Neural cell (in vitro differentiated cells): ENCODE measurements around the gene KRT38. TPM values are rescaled to one million over a fixed set of nuclear protein-coding genes. Genes with fewer than 3 reads are reported as not detected.

Experiments used
- H2AFZ ChIP-seq: fragments of 200-600, 300-800 bp; sonication (generic), shearing (Covaris generic); 2 replicates; pipeline ENCODE4 v1.6.0; 2014; ENCODE audit warnings: low read depth, mild to moderate bottlenecking, antibody characterized with exemption, low read length, moderate library complexity
- H3F3A ChIP-seq: fragments of 200-600 bp; shearing (Covaris generic); 2 replicates; pipeline ENCODE4 v1.6.1; 2016; ENCODE audit warnings: mild to moderate bottlenecking, moderate library complexity, mixed read lengths, antibody characterized with exemption, low read length; ENCODE audit not compliant: insufficient read depth, poor library complexity, severe bottlenecking
- H3K27ac ChIP-seq: fragments of 200-600, 300-800 bp; sonication (generic), shearing (Covaris generic); 2 replicates; pipeline ENCODE4 v1.5.1; 2014; ENCODE audit warnings: mild to moderate bottlenecking, low read length, moderate library complexity
- H3K27me3 ChIP-seq: fragments of 300-800, 200-600 bp; sonication (generic), shearing (Covaris generic); 2 replicates; pipeline ENCODE4 v1.6.0; 2014; ENCODE audit warnings: mild to moderate bottlenecking, low read depth, low read length, moderate library complexity; ENCODE audit not compliant: insufficient read depth
- H3K36me3 ChIP-seq: fragments of 300-800, 200-600 bp; sonication (generic), shearing (Covaris generic); 2 replicates; pipeline ENCODE4 v1.5.1; 2014; ENCODE audit warnings: mild to moderate bottlenecking, antibody characterized with exemption, low read length, moderate library complexity; ENCODE audit not compliant: insufficient read depth
- H3K4me2 ChIP-seq: fragments of 300-800, 200-600 bp; sonication (generic), shearing (Covaris generic); 2 replicates; pipeline ENCODE4 v1.6.0; 2014; ENCODE audit warnings: mild to moderate bottlenecking, low read length
- H3K4me3 ChIP-seq: fragments of 300-800, 200-600 bp; sonication (generic), shearing (Covaris generic); 2 replicates; pipeline ENCODE4 v1.5.1; 2014; ENCODE audit warnings: mild to moderate bottlenecking, low read length, moderate library complexity
- H3K79me2 ChIP-seq: fragments of 200-600 bp; shearing (Covaris generic); replicated peaks from 2 replicates; pipeline ENCODE4 v1.6.0; 2014; ENCODE audit warnings: mild to moderate bottlenecking, low read length, moderate library complexity; ENCODE audit not compliant: insufficient read depth
- H3K9ac ChIP-seq: fragments of 300-800, 200-600 bp; sonication (generic), shearing (Covaris generic); 2 replicates; pipeline ENCODE4 v1.6.1; 2016; ENCODE audit warnings: mild to moderate bottlenecking, low read length, mixed read lengths
- H3K9me2 ChIP-seq: fragments of 200-600 bp; shearing (Covaris generic); 2 replicates; pipeline ENCODE4 v1.6.1; 2016; ENCODE audit warnings: mild to moderate bottlenecking, low read length, mixed read lengths; ENCODE audit not compliant: insufficient read depth
- H3K9me3 ChIP-seq: fragments of 200-600, 300-800 bp; sonication (generic), shearing (Covaris generic); 2 replicates; pipeline ENCODE4 v1.6.1; 2016; ENCODE audit warnings: mild to moderate bottlenecking, mixed run types, low read length, moderate library complexity, mixed read lengths
- H4K20me1 ChIP-seq: fragments of 200-600 bp; shearing (Covaris generic); 2 replicates; pipeline ENCODE4 v1.6.1; 2016; ENCODE audit warnings: mild to moderate bottlenecking, mixed run types; ENCODE audit not compliant: insufficient read depth
- EP300 ChIP-seq: fragments of 450-650 bp; conservative IDR thresholded peaks from 2 replicates; pipeline ENCODE4 v1.6.1; 2014; ENCODE audit warnings: antibody characterized with exemption, mild to moderate bottlenecking, moderate library complexity; ENCODE audit not compliant: poor library complexity, severe bottlenecking
- EZH2 ChIP-seq: fragments of 200-600, 300-800 bp; shearing (Covaris generic), sonication (generic); IDR thresholded peaks from 2 replicates; pipeline ENCODE4 v1.6.1; 2014; ENCODE audit warnings: antibody characterized with exemption, low read length, borderline replicate concordance, mild to moderate bottlenecking; ENCODE audit not compliant: insufficient read depth, poor library complexity, severe bottlenecking
- MXI1 ChIP-seq: fragments of 450-650 bp; conservative IDR thresholded peaks from 2 replicates; pipeline ENCODE4 v1.6.1; 2014; ENCODE audit warnings: antibody characterized with exemption, mild to moderate bottlenecking; ENCODE audit not compliant: poor library complexity, severe bottlenecking
- POLR2AphosphoS5 ChIP-seq: IDR thresholded peaks from 2 replicates; pipeline ENCODE4 v1.6.1; 2012
- RAD21 ChIP-seq: fragments of 450-650 bp; conservative IDR thresholded peaks from 2 replicates; pipeline ENCODE4 v1.6.1; 2014; ENCODE audit warnings: antibody characterized with exemption, mild to moderate bottlenecking, moderate library complexity
- SMC3 ChIP-seq: fragments of 450-650 bp; conservative IDR thresholded peaks from 2 replicates; pipeline ENCODE4 v1.6.1; 2014; ENCODE audit warnings: antibody characterized with exemption, mild to moderate bottlenecking, moderate library complexity; ENCODE audit not compliant: poor library complexity
- TAF1 ChIP-seq: IDR thresholded peaks from 2 replicates; pipeline ENCODE4 v1.6.1; 2012; ENCODE audit warnings: low read depth
- polyA plus RNA-seq: library from polyadenylated mRNA; depleted of rRNA; stranded (reverse); fragments of >200 nt; gene quantifications from 2 replicates; pipeline ENCODE4 v1.2.3, GENCODE V29; 2014
- TF ChIP-seq, protein P1 (sequence below): fragments of 450-650 bp; IDR thresholded peaks from 2 replicates; pipeline ENCODE4 v1.5.1; 2014; ENCODE audit warnings: antibody characterized with exemption, mild to moderate bottlenecking, moderate library complexity; ENCODE audit not compliant: poor library complexity, severe bottlenecking
- TF ChIP-seq, protein P2 (sequence below): IDR thresholded peaks from 2 replicates; pipeline ENCODE4 v1.6.1; 2012; ENCODE audit warnings: borderline replicate concordance

The KRT38 gene
- polyA plus RNA-seq, 1 donor from 2014 or later, result not detected

GRCh38 chr17:41448506-41448905, 7.7 kb upstream of the KRT38 start:
- no peaks in the 10 kb centered on the region for H3K36me3 ChIP-seq
- no peaks in the 10 kb centered on the region for H3K9me3 ChIP-seq
- H3K9me2 ChIP-seq, result no peaks in the 10 kb centered on the region
- no peak overlapping the region for H3K9ac ChIP-seq
- no peaks in the 10 kb centered on the region for H3K27me3 ChIP-seq
- no peaks in the 10 kb centered on the region for H4K20me1 ChIP-seq
- H3K27ac ChIP-seq, result no peak overlapping the region
- TF ChIP-seq SMC3 (no peak), MXI1 (no peak), RAD21 (no peak), POLR2AphosphoS5 (no peak), TAF1 (no peak), EZH2 (no peak), EP300 (no peak)
- TF ChIP-seq, protein P1, sequence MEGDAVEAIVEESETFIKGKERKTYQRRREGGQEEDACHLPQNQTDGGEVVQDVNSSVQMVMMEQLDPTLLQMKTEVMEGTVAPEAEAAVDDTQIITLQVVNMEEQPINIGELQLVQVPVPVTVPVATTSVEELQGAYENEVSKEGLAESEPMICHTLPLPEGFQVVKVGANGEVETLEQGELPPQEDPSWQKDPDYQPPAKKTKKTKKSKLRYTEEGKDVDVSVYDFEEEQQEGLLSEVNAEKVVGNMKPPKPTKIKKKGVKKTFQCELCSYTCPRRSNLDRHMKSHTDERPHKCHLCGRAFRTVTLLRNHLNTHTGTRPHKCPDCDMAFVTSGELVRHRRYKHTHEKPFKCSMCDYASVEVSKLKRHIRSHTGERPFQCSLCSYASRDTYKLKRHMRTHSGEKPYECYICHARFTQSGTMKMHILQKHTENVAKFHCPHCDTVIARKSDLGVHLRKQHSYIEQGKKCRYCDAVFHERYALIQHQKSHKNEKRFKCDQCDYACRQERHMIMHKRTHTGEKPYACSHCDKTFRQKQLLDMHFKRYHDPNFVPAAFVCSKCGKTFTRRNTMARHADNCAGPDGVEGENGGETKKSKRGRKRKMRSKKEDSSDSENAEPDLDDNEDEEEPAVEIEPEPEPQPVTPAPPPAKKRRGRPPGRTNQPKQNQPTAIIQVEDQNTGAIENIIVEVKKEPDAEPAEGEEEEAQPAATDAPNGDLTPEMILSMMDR, result no peak
- TF ChIP-seq, protein P2, sequence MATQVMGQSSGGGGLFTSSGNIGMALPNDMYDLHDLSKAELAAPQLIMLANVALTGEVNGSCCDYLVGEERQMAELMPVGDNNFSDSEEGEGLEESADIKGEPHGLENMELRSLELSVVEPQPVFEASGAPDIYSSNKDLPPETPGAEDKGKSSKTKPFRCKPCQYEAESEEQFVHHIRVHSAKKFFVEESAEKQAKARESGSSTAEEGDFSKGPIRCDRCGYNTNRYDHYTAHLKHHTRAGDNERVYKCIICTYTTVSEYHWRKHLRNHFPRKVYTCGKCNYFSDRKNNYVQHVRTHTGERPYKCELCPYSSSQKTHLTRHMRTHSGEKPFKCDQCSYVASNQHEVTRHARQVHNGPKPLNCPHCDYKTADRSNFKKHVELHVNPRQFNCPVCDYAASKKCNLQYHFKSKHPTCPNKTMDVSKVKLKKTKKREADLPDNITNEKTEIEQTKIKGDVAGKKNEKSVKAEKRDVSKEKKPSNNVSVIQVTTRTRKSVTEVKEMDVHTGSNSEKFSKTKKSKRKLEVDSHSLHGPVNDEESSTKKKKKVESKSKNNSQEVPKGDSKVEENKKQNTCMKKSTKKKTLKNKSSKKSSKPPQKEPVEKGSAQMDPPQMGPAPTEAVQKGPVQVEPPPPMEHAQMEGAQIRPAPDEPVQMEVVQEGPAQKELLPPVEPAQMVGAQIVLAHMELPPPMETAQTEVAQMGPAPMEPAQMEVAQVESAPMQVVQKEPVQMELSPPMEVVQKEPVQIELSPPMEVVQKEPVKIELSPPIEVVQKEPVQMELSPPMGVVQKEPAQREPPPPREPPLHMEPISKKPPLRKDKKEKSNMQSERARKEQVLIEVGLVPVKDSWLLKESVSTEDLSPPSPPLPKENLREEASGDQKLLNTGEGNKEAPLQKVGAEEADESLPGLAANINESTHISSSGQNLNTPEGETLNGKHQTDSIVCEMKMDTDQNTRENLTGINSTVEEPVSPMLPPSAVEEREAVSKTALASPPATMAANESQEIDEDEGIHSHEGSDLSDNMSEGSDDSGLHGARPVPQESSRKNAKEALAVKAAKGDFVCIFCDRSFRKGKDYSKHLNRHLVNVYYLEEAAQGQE, result no peak
- H3F3A ChIP-seq, result no peaks in the 10 kb centered on the region
- no peaks in the 10 kb centered on the region for H3K79me2 ChIP-seq
- H3K4me2 ChIP-seq, result no peak overlapping the region
- H2AFZ ChIP-seq, result no peak overlapping the region
- H3K4me3 ChIP-seq, result no peak overlapping the region

DNA sequence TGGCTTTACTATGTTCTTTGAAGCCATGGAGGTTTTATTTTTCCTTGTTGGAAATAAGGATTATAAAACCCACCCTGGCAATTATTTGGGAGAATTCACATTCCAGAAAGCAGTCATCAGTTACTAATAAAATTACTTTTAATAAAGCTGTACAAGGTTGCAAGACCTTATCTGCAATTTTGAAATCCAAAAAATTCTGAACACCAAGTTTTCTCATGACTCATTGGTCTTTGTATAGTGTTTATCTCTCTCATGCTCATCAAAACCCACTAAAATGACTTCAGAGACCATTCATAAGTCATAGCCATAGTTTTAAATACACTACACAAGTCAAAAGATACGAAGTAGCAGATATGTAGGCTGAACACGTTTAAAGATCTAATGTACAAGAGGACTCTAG, 6.0 kb upstream of the KRT38 start:
- TF ChIP-seq MXI1 (no peak), EZH2 (no peak), EP300 (no peak), SMC3 (no peak), POLR2AphosphoS5 (no peak), TAF1 (no peak), RAD21 (no peak)
- TF ChIP-seq, protein P2, result no peak
- TF ChIP-seq, protein P1, result no peak
- no peaks in the 10 kb centered on the region for H3K36me3 ChIP-seq
- H3K27me3 ChIP-seq, result no peaks in the 10 kb centered on the region
- no peaks in the 10 kb centered on the region for H3K9me3 ChIP-seq
- no peak overlapping the region for H3K27ac ChIP-seq
- H4K20me1 ChIP-seq, result no peaks in the 10 kb centered on the region
- H3F3A ChIP-seq, result no peaks in the 10 kb centered on the region
- H3K4me3 ChIP-seq, result no peak overlapping the region
- no peaks in the 10 kb centered on the region for H3K79me2 ChIP-seq
- H3K4me2 ChIP-seq, result no peak overlapping the region
- no peak overlapping the region for H2AFZ ChIP-seq
- no peaks in the 10 kb centered on the region for H3K9me2 ChIP-seq
- H3K9ac ChIP-seq, result no peak overlapping the region
